H1 (cell line): ENCODE data around the gene TRMT6. TPM values are rescaled to one million over a fixed set of nuclear protein-coding genes. Genes with fewer than 3 reads are reported as not detected.

Experiments used
- CTCF ChIA-PET: fragments of 300-600 bp; sonication (Branson Sonifier 250); formaldehyde crosslinking; loops from one replicate; lab custom pipeline; 2021; ENCODE audit not compliant: partially characterized antibody; lab: Charles Lee
- POLR2A ChIA-PET: fragments of 300-600 bp; sonication (Branson Sonifier 250); formaldehyde crosslinking; loops from one replicate; lab custom pipeline; 2021; ENCODE audit warnings: inconsistent platforms; ENCODE audit not compliant: partially characterized antibody; lab: Charles Lee
- DNase-seq, 2 experiments: peaks; one replicate each; pipeline versions ENCODE4 v3.0.0 to v3.0.0-alpha.2; 2010 to 2022; ENCODE audit warnings: low spot score in 2 of 2, low read depth in 1 of 2, mixed read lengths in 1 of 2
- FAIRE-seq: peaks from 2 replicates; lab custom pipeline; 2011; peaks lifted over from hg19 to GRCh38; lab: Jason Lieb, UNC
- H2AFZ ChIP-seq: 2 replicates; pipeline ENCODE4 v1.8.1; 2012; ENCODE audit warnings: low read length, inconsistent platforms
- H2AK5ac ChIP-seq: 2 replicates; pipeline ENCODE4 v1.6.1; 2013; ENCODE audit warnings: low read depth, low read length
- H2BK120ac ChIP-seq: replicated peaks from 2 replicates; pipeline ENCODE3; 2013; ENCODE audit warnings: low read depth, low read length, inconsistent platforms
- H2BK12ac ChIP-seq: 2 replicates; pipeline ENCODE4 v1.6.1; 2013; ENCODE audit warnings: low read depth, low read length
- H2BK15ac ChIP-seq: 2 replicates; pipeline ENCODE4 v1.6.1; 2013; ENCODE audit warnings: low read length
- H2BK20ac ChIP-seq: 2 replicates; pipeline ENCODE4 v1.6.1; 2013; ENCODE audit warnings: low read length
- H2BK5ac ChIP-seq: 2 replicates; pipeline ENCODE4 v1.6.1; 2013; ENCODE audit warnings: low read depth, low read length
- H3K14ac ChIP-seq: 2 replicates; pipeline ENCODE4 v1.6.1; 2013; ENCODE audit warnings: inconsistent platforms; ENCODE audit not compliant: insufficient read length
- H3K18ac ChIP-seq: 2 replicates; pipeline ENCODE4 v1.6.1; 2013; ENCODE audit warnings: low read length; ENCODE audit errors: extremely low read depth
- H3K23ac ChIP-seq: 2 replicates; pipeline ENCODE4 v1.6.1; 2013; ENCODE audit warnings: inconsistent platforms; ENCODE audit not compliant: insufficient read length
- H3K23me2 ChIP-seq: 2 replicates; pipeline ENCODE4 v1.6.1; 2013; ENCODE audit warnings: low read depth, low read length
- H3K27ac ChIP-seq: 2 replicates; pipeline ENCODE4 v1.6.1; 2011; ENCODE audit warnings: low read depth, low read length, inconsistent platforms
- H3K27me3 ChIP-seq, 4 experiments: replicated peaks in 1 of 4; 1 replicate in 1 of 4; 2 replicates in 3 of 4; pipeline versions ENCODE4 v1.6.1 to v1.8.1; 2011 to 2013; ENCODE audit warnings: low read length in 3 of 4, mild to moderate bottlenecking in 3 of 4, inconsistent platforms in 2 of 4, mixed read lengths in 2 of 4, moderate library complexity in 1 of 4; ENCODE audit not compliant: control insufficient read depth in 3 of 4, insufficient read depth in 3 of 4; ENCODE audit errors: extremely low read depth in 1 of 4
- H3K36me3 ChIP-seq, 4 experiments: 2 replicates each; pipeline versions ENCODE4 v1.6.1 to v1.8.1; 2011 to 2013; ENCODE audit warnings: mild to moderate bottlenecking in 4 of 4, low read length in 3 of 4, moderate library complexity in 2 of 4, control low read depth in 1 of 4, inconsistent platforms in 1 of 4; ENCODE audit not compliant: insufficient read depth in 4 of 4, control insufficient read depth in 2 of 4
- H3K4ac ChIP-seq: replicated peaks from 2 replicates; pipeline ENCODE3; 2013; ENCODE audit warnings: low read length, low read depth, mixed read lengths, inconsistent platforms; ENCODE audit not compliant: insufficient read length
- H3K4me1 ChIP-seq, 4 experiments: replicated peaks in 1 of 4; 1 replicate in 1 of 4; 2 replicates in 3 of 4; pipeline versions ENCODE4 v1.6.1 to v1.8.1; 2011 to 2013; ENCODE audit warnings: low read length in 3 of 4, inconsistent platforms in 2 of 4, mixed read lengths in 1 of 4; ENCODE audit not compliant: insufficient read depth in 4 of 4, control insufficient read depth in 3 of 4
- H3K4me2 ChIP-seq, 2 experiments: 2 replicates each; pipeline versions ENCODE4 v1.6.1 to v1.8.1; 2011 to 2013; ENCODE audit warnings: low read depth in 2 of 2, low read length in 2 of 2, control low read depth in 1 of 2, inconsistent platforms in 1 of 2, mild to moderate bottlenecking in 1 of 2; ENCODE audit not compliant: insufficient read depth in 1 of 2
- H3K4me3 ChIP-seq, 4 experiments: fragments of 200-600, 300-600 bp in 1 of 4; sonication (generic), shearing (Covaris generic), sonication (Bioruptor Twin) in 1 of 4; 2 replicates each; pipeline versions ENCODE4 v1.5.1 to v1.8.1; 2011 to 2016; ENCODE audit warnings: low read length in 4 of 4, low read depth in 3 of 4, control low read depth in 2 of 4, inconsistent platforms in 2 of 4, mild to moderate bottlenecking in 2 of 4, mixed read lengths in 1 of 4, moderate library complexity in 1 of 4; ENCODE audit not compliant: insufficient read depth in 2 of 4; ENCODE audit errors: extremely low read depth in 1 of 4
- H3K56ac ChIP-seq: replicated peaks from 2 replicates; pipeline ENCODE3; 2013; ENCODE audit warnings: low read depth, mild to moderate bottlenecking, mixed read lengths, low read length, inconsistent platforms; ENCODE audit not compliant: insufficient read length
- H3K79me1 ChIP-seq: 2 replicates; pipeline ENCODE4 v1.6.1; 2013; ENCODE audit warnings: low read depth, low read length, control low read depth
- H3K79me2 ChIP-seq, 2 experiments: 2 replicates each; pipeline versions ENCODE4 v1.6.1 to v1.8.1; 2012 to 2013; ENCODE audit warnings: low read length in 2 of 2, mild to moderate bottlenecking in 2 of 2, inconsistent platforms in 1 of 2; ENCODE audit not compliant: insufficient read depth in 2 of 2, control insufficient read depth in 1 of 2
- H3K9ac ChIP-seq, 4 experiments: replicated peaks in 1 of 4; 1 replicate in 1 of 4; 2 replicates in 3 of 4; pipeline versions ENCODE4 v1.6.1 to v1.8.1; 2011 to 2013; ENCODE audit warnings: low read depth in 3 of 4, low read length in 3 of 4, control low read depth in 2 of 4, mild to moderate bottlenecking in 2 of 4, moderate library complexity in 2 of 4, inconsistent platforms in 1 of 4; ENCODE audit errors: extremely low read depth in 1 of 4
- H3K9me3 ChIP-seq, 2 experiments: 2 replicates each; pipeline versions ENCODE4 v1.6.1 to v1.8.1; 2012 to 2013; ENCODE audit warnings: mild to moderate bottlenecking in 2 of 2, moderate library complexity in 2 of 2, control low read depth in 1 of 2, inconsistent platforms in 1 of 2, low read depth in 1 of 2, low read length in 1 of 2, mixed read lengths in 1 of 2; ENCODE audit not compliant: insufficient read depth in 2 of 2
- H4K20me1 ChIP-seq, 2 experiments: replicated peaks in 1 of 2; 2 replicates each; pipeline versions ENCODE3 to v1.8.1; 2011 to 2013; ENCODE audit warnings: inconsistent platforms in 2 of 2, low read length in 2 of 2, mild to moderate bottlenecking in 1 of 2; ENCODE audit not compliant: insufficient read depth in 2 of 2, control insufficient read depth in 1 of 2
- H4K5ac ChIP-seq: 2 replicates; pipeline ENCODE4 v1.6.1; 2013; ENCODE audit warnings: low read length, low read depth, mixed read lengths, inconsistent platforms; ENCODE audit not compliant: insufficient read length
- H4K8ac ChIP-seq: 2 replicates; pipeline ENCODE4 v1.8.0; 2013; ENCODE audit warnings: mild to moderate bottlenecking, moderate library complexity, low read length, inconsistent platforms; ENCODE audit not compliant: insufficient read depth; ENCODE audit errors: extremely low read depth
- H4K91ac ChIP-seq: replicated peaks from 2 replicates; pipeline ENCODE3; 2013; ENCODE audit warnings: low read length, mixed read lengths, inconsistent platforms; ENCODE audit not compliant: insufficient read length
- SP1 ChIP-seq: IDR thresholded peaks from 2 replicates; pipeline ENCODE4 v1.6.1; 2011; ENCODE audit warnings: low read depth, low read length
- TEAD4 ChIP-seq: IDR thresholded peaks from 2 replicates; pipeline ENCODE4 v1.6.1; 2012; ENCODE audit warnings: low read depth, low read length, inconsistent platforms, mixed read lengths
- polyA plus RNA-seq, 7 experiments: library from polyadenylated mRNA; depleted of rRNA in 3 of 7; stranded (reverse) in 5 of 7; unstranded in 2 of 7; fragments of >200 nt in 5 of 7; fragments of 200-250 nt in 2 of 7; gene quantifications; 1 replicate in 5 of 7; 2 replicates in 1 of 7; 4 replicates in 1 of 7; pipeline versions ENCODE4 v1.2.1 to v1.2.3, GENCODE V29; 2011 to 2013; ENCODE audit warnings: missing spikeins in 2 of 7, mixed read lengths in 2 of 7
- total RNA-seq: library from RNA; stranded (reverse); fragmentation: NEBNext Ultra II Directional; extraction: Animal tissue kit (Norgen Biotek cat#: 25700); gene quantifications from 2 replicates; pipeline ENCODE4 v1.2.1, GENCODE V29; 2021

The TRMT6 gene
- total and polyA plus RNA-seq, 2 of the 8 experiments (the other 6 are each of a cell fraction or from before 2014, with no cell fraction given), result 6.9 to 23.3 TPM

GRCh38 chr20:5971203-5971602 lies 20.9 kb upstream of the TRMT6 start:
- Histone ChIP-seq H3K23me2 (no peaks in the 10 kb centered on the region), H2BK5ac (no peak overlapping the region), H3K9me3 (no peaks in the 10 kb centered on the region), H4K91ac (no peak overlapping the region), H2BK120ac (no peak overlapping the region), H2BK20ac (no peak overlapping the region), H2BK12ac (no peak overlapping the region), H3K27me3 (peaks cover 13 to 58% (median 34%) of the 10 kb centered on the region in 4 experiments), H4K5ac (no peak overlapping the region), H2BK15ac (no peak overlapping the region), H4K8ac (no peak overlapping the region), H3K4me3 (no peak overlapping the region), H2AK5ac (no peak overlapping the region), H3K4me2 (peak overlapping the region in 1 of 2 experiments; percentile 6; a peak in 1 of 4 replicates), H3K4ac (no peak overlapping the region), H4K20me1 (peaks cover 27 to 34% of the 10 kb centered on the region in 2 experiments), H2AFZ (no peak overlapping the region), H3K79me1 (no peaks in the 10 kb centered on the region), H3K14ac (no peak overlapping the region), H3K4me1 (peaks cover 0 to 14% (median 4%) of the 10 kb centered on the region in 4 experiments; a peak in 2 of 7 replicates), H3K56ac (no peak overlapping the region), H3K36me3 (peaks cover 0 to 45% (median 19%) of the 10 kb centered on the region in 4 experiments; a peak in 6 of 8 replicates), H3K27ac (no peak overlapping the region), H3K9ac (no peak overlapping the region), H3K23ac (no peak overlapping the region), H3K18ac (no peak overlapping the region), H3K79me2 (no peaks in the 10 kb centered on the region)
- TF ChIP-seq TEAD4 (no peak), SP1 (peak; percentile 51; the same call in 1 of the 2 replicates)
- no peak for DNase-seq
- ChIA-PET CTCF (interaction anchor here (1.8 kb wide), 1 partner anchor 487 kb away, joined by 5 read pairs; no protein-coding TSS in a partner anchor), POLR2A (interaction anchor here (0.6 to 1.4 kb wide), 2 partner anchors 20 to 220 kb away, joined by 3 to 4 read pairs; partner anchors contain the start of gene MCM8)
- peak; percentile 70 for FAIRE-seq
